Hepatocyte (in vitro differentiated cells): Measurements from ENCODE around the gene COPS4.

Experiments
- EZH2 ChIP-seq: fragments of 200-600 bp; sonication (generic); IDR thresholded peaks from 2 replicates; pipeline ENCODE4 v1.6.1; 2016; ENCODE audit warnings: antibody characterized with exemption, mild to moderate bottlenecking, borderline replicate concordance
- TF ChIP-seq, protein P1 (sequence below): fragments of 200-600 bp; sonication (generic); IDR thresholded peaks from 2 replicates; pipeline ENCODE4 v1.5.1; 2016; ENCODE audit warnings: antibody characterized with exemption, mild to moderate bottlenecking; ENCODE audit not compliant: poor library complexity

DNA sequence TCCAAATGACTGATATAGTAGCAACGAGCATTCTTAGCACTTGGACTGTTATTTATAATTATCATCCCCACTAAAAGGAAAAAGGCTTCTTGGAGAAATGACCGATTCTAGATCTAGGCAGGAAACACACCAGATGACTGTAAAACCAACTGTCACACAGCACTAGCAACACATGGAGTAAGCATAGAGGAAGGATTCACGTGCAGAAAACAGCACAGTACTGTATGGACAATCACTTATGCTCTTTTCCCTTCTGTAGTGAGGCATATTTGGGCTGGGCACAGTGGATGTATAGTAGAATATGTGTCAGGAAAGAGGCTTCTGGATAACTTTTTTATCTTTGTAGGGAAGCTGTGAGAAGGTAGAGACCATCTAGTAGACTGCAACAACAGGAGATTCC lies 6.0 kb upstream of the COPS4 start:
- TF ChIP-seq, protein P1, sequence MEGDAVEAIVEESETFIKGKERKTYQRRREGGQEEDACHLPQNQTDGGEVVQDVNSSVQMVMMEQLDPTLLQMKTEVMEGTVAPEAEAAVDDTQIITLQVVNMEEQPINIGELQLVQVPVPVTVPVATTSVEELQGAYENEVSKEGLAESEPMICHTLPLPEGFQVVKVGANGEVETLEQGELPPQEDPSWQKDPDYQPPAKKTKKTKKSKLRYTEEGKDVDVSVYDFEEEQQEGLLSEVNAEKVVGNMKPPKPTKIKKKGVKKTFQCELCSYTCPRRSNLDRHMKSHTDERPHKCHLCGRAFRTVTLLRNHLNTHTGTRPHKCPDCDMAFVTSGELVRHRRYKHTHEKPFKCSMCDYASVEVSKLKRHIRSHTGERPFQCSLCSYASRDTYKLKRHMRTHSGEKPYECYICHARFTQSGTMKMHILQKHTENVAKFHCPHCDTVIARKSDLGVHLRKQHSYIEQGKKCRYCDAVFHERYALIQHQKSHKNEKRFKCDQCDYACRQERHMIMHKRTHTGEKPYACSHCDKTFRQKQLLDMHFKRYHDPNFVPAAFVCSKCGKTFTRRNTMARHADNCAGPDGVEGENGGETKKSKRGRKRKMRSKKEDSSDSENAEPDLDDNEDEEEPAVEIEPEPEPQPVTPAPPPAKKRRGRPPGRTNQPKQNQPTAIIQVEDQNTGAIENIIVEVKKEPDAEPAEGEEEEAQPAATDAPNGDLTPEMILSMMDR = no peak
- no peak for TF ChIP-seq EZH2
